Thyroid gland (tissue), 4 donors: ENCODE results near the gene SH3D19.

ENCODE experiments used
- POLR2A ChIP-seq, 2 donors: fragments of 450-650 bp; IDR thresholded peaks; one replicate each; pipeline ENCODE4 v1.6.1; 2017; ENCODE audit warnings: antibody characterized with exemption in 2 of 2, mild to moderate bottlenecking in 2 of 2, moderate library complexity in 1 of 2
- TF ChIP-seq, protein P1 (sequence below), 6 experiments: fragments of 200-600 bp in 3 of 6; fragments of 450-650 bp in 3 of 6; sonication (generic) in 3 of 6; IDR thresholded peaks; one replicate each; pipeline ENCODE4 v1.5.1; 2016 to 2019; ENCODE audit warnings: antibody characterized with exemption in 6 of 6, mild to moderate bottlenecking in 2 of 6, inconsistent platforms in 1 of 6, moderate library complexity in 1 of 6

- TF ChIP-seq, protein P1, sequence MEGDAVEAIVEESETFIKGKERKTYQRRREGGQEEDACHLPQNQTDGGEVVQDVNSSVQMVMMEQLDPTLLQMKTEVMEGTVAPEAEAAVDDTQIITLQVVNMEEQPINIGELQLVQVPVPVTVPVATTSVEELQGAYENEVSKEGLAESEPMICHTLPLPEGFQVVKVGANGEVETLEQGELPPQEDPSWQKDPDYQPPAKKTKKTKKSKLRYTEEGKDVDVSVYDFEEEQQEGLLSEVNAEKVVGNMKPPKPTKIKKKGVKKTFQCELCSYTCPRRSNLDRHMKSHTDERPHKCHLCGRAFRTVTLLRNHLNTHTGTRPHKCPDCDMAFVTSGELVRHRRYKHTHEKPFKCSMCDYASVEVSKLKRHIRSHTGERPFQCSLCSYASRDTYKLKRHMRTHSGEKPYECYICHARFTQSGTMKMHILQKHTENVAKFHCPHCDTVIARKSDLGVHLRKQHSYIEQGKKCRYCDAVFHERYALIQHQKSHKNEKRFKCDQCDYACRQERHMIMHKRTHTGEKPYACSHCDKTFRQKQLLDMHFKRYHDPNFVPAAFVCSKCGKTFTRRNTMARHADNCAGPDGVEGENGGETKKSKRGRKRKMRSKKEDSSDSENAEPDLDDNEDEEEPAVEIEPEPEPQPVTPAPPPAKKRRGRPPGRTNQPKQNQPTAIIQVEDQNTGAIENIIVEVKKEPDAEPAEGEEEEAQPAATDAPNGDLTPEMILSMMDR (IDR thresholded peaks at IDR 0.05) = no peak
- TF ChIP-seq POLR2A (IDR thresholded peaks at IDR 0.05) = no peak
Measured at GRCh38 chr4:151324752-151325110, 674 bp downstream of the SH3D19 start.
